Ishikawa (cell line): ENCODE results near the gene AMMECR1L.

ENCODE experiments used
- EGR1 ChIP-seq: IDR thresholded peaks from 2 replicates; pipeline ENCODE4 v1.6.1; 2012
- EP300 ChIP-seq: IDR thresholded peaks from 2 replicates; pipeline ENCODE4 v1.6.1; 2012; ENCODE audit warnings: borderline replicate concordance
- FOXM1 ChIP-seq: IDR thresholded peaks from 2 replicates; pipeline ENCODE4 v1.6.1; 2012; ENCODE audit warnings: low read depth, borderline replicate concordance
- TAF1 ChIP-seq: IDR thresholded peaks from 2 replicates; pipeline ENCODE4 v1.6.1; 2012; ENCODE audit warnings: low read depth, mild to moderate bottlenecking
- TEAD4 ChIP-seq: IDR thresholded peaks from 2 replicates; pipeline ENCODE4 v1.6.1; 2012
- TF ChIP-seq, protein P1 (sequence below): IDR thresholded peaks from 2 replicates; pipeline ENCODE4 v1.6.1; 2012

DNA sequence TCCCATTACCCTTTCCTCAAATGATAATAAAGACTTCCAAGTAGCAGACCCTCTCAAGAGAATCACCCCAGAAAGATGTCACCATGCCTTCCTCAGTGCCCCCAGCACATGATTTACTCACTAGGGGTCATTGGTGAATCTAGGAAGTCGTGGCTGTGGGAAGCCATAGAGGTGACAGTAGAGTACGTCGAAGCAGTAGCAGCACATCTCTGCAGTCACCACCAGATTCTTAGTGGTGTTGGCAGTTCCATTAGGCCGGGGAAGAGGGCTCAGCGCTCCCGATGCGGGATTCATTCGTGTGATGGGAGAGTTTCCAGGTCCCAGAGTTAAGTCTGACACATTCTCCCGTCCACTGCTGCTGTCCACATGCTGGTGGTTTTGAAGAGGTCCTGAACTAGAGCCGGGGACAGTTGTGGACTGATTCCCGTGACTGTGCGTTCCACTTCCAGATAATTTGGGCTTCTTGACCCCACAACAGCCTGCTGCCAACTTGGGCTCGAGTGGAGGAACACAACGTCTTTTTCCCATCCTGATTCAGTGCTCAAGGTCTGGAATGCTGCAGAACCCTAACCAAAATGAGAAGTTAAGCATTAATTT, 12.0 kb downstream of the AMMECR1L start:
- TF ChIP-seq TAF1 (no peak), EGR1 (no peak), EP300 (no peak), FOXM1 (no peak), TEAD4 (no peak)
- TF ChIP-seq, protein P1, sequence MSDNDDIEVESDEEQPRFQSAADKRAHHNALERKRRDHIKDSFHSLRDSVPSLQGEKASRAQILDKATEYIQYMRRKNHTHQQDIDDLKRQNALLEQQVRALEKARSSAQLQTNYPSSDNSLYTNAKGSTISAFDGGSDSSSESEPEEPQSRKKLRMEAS = no peak
